ENCODE measurements around the gene BBX. TPM values are rescaled to one million over a fixed set of nuclear protein-coding genes. Genes with fewer than 3 reads are reported as not detected.

Gene BBX
- polyA plus RNA-seq, 1 experiment, result 46.1 TPM

GRCh38 chr3:107514453-107514852 lies 8.3 kb upstream of the BBX start:
- DNase-seq (ENCODE audit: low read depth, low spot score), result no peak
- CTCF ChIA-PET, result no interaction called here
- Histone ChIP-seq H3K4me3 (ENCODE audit: low read depth, low read length) (no peak overlapping the region), H3K27me3 (ENCODE audit: control insufficient read depth, insufficient read depth, low read length) (peaks cover 14% of the 10 kb centered on the region), H3K9me3 (ENCODE audit: control insufficient read depth, insufficient read depth, low read length) (no peaks in the 10 kb centered on the region), H3K27ac (ENCODE audit: low read depth, low read length) (no peak overlapping the region)
- POLR2A ChIA-PET, result no interaction called here
- no peak for TF ChIP-seq CTCF (IDR thresholded peaks at IDR 0.05; ENCODE audit: low read depth, low read length)

- POLR2A ChIA-PET, result no interaction called here
- Histone ChIP-seq H3K4me3 (ENCODE audit: low read depth, low read length) (no peak overlapping the region), H3K9me3 (ENCODE audit: control insufficient read depth, insufficient read depth, low read length) (no peaks in the 10 kb centered on the region), H3K27ac (ENCODE audit: low read depth, low read length) (no peak overlapping the region), H3K27me3 (ENCODE audit: control insufficient read depth, insufficient read depth, low read length) (peaks cover 11% of the 10 kb centered on the region)
- TF ChIP-seq CTCF (IDR thresholded peaks at IDR 0.05; ENCODE audit: low read depth, low read length), result no peak
- no peak for DNase-seq (ENCODE audit: low read depth, low spot score)
- CTCF ChIA-PET, result interaction anchor here (1.0 kb wide), 1 partner anchor 87 kb away, joined by 3 read pairs; no protein-coding TSS in a partner anchor
Observed at GRCh38 chr3:107516475-107516874, 6.3 kb upstream of the BBX start.

GRCh38 chr3:107520535-107520934 lies 2.2 kb upstream of the BBX start:
- H3K4me3 ChIP-seq (ENCODE audit: low read depth, low read length), result no peak overlapping the region
- H3K27ac ChIP-seq (ENCODE audit: low read depth, low read length), result no peak overlapping the region
- DNase-seq (ENCODE audit: low read depth, low spot score), result no peak
- no peaks in the 10 kb centered on the region for H3K27me3 ChIP-seq (ENCODE audit: control insufficient read depth, insufficient read depth, low read length)
- no peak for TF ChIP-seq CTCF (IDR thresholded peaks at IDR 0.05; ENCODE audit: low read depth, low read length)
- no peaks in the 10 kb centered on the region for H3K9me3 ChIP-seq (ENCODE audit: control insufficient read depth, insufficient read depth, low read length)
- ChIA-PET CTCF (interaction anchor here (2.0 kb wide), 1 partner anchor 99 kb away, joined by 6 read pairs; no protein-coding TSS in a partner anchor), POLR2A (no interaction called here)

GRCh38 chr3:107521469-107522059 lies 1.2 kb upstream of the BBX start:
- Histone ChIP-seq H3K27me3 (ENCODE audit: control insufficient read depth, insufficient read depth, low read length) (no peaks in the 10 kb centered on the region), H3K27ac (ENCODE audit: low read depth, low read length) (no peak overlapping the region), H3K9me3 (ENCODE audit: control insufficient read depth, insufficient read depth, low read length) (no peaks in the 10 kb centered on the region), H3K4me3 (ENCODE audit: low read depth, low read length) (no peak overlapping the region)
- DNase-seq (ENCODE audit: low read depth, low spot score), result no peak
- CTCF ChIA-PET, result interaction anchor here (0.7 to 2.0 kb wide), 3 partner anchors 100 to 286 kb away, joined by 3 to 7 read pairs (median 6); no protein-coding TSS in a partner anchor
- POLR2A ChIA-PET, result no interaction called here
- no peak for TF ChIP-seq CTCF (IDR thresholded peaks at IDR 0.05; ENCODE audit: low read depth, low read length)

GRCh38 chr3:107523289-107523538 lies 452 bp downstream of the BBX start:
- H3K27me3 ChIP-seq (ENCODE audit: control insufficient read depth, insufficient read depth, low read length), result no peaks in the 10 kb centered on the region
- ChIA-PET CTCF (interaction anchor here (0.7 to 1.9 kb wide), 3 partner anchors 103 to 251 kb away, joined by 3 to 7 read pairs (median 3); no protein-coding TSS in a partner anchor), POLR2A (no interaction called here)
- peak overlapping the region; percentile 72 for H3K27ac ChIP-seq (ENCODE audit: low read depth, low read length)
- no peaks in the 10 kb centered on the region for H3K9me3 ChIP-seq (ENCODE audit: control insufficient read depth, insufficient read depth, low read length)
- H3K4me3 ChIP-seq (ENCODE audit: low read depth, low read length), result peak overlapping the region; percentile 82
- TF ChIP-seq CTCF (IDR thresholded peaks at IDR 0.05; ENCODE audit: low read depth, low read length), result no peak
- no peak for DNase-seq (ENCODE audit: low read depth, low spot score)
